HG03135 (cell line): Measurements from ENCODE around the gene APLF.
A peak's percentile ranks its signal among the peaks of the same experiment; 100 is the strongest.
"Not testable (repeated sequence)": the region's sequence is repeated elsewhere in the genome, so short reads cannot be mapped to it uniquely, and the experiment has no call there.

Source experiments
- ATAC-seq: cut with Tn5 transposase; IDR thresholded peaks from one replicate; pipeline ENCODE4 v1.9.1; 2021; ENCODE audit warnings: mild to moderate bottlenecking, moderate library complexity; ENCODE audit not compliant: unreplicated experiment

Gene APLF

GRCh38 chr2:68441179-68441993 lies 26.0 kb upstream of the APLF start:
- peak; percentile 97 for ATAC-seq

GRCh38 chr2:68441994-68442322 lies 25.4 kb upstream of the APLF start:
- no peak for ATAC-seq

- ATAC-seq = not testable (repeated sequence)
These were observed 21.0 kb upstream of the APLF start for GRCh38 chr2:68446425-68446824.

- ATAC-seq = no peak
These were observed 20.3 kb upstream of the APLF start for GRCh38 chr2:68447118-68447517.

- no peak for ATAC-seq
These were observed 18.4 kb upstream of the APLF start for GRCh38 chr2:68448671-68449653.

GRCh38 chr2:68452158-68452900 lies 15.1 kb upstream of the APLF start:
- no peak for ATAC-seq

- no peak for ATAC-seq
These were observed 13.5 kb upstream of the APLF start for GRCh38 chr2:68453761-68454360.

- ATAC-seq = no peak
These were observed 12.7 kb upstream of the APLF start for GRCh38 chr2:68454719-68455118.

GRCh38 chr2:68456198-68456597 lies 11.2 kb upstream of the APLF start:
- no peak for ATAC-seq

- no peak for ATAC-seq
These were observed 8.4 kb upstream of the APLF start for GRCh38 chr2:68458981-68459380.

GRCh38 chr2:68463287-68463877 lies 4.0 kb upstream of the APLF start:
- no peak for ATAC-seq

- ATAC-seq = no peak
These were observed 2.7 kb upstream of the APLF start for GRCh38 chr2:68464651-68465050.

- no peak for ATAC-seq
These were observed 2.1 kb upstream of the APLF start for GRCh38 chr2:68465081-68465916.

GRCh38 chr2:68466361-68466777 lies 1.0 kb upstream of the APLF start:
- no peak for ATAC-seq

- no peak for ATAC-seq
These were observed 658 bp upstream of the APLF start for GRCh38 chr2:68466778-68467076.

- ATAC-seq = no peak
These were observed 1.4 kb downstream of the APLF start for GRCh38 chr2:68468801-68469200.

- ATAC-seq = no peak
These were observed 2.5 kb downstream of the APLF start for GRCh38 chr2:68469935-68470334.

GRCh38 chr2:68471385-68471784 lies 4.0 kb downstream of the APLF start:
- no peak for ATAC-seq

- ATAC-seq = no peak
These were observed 5.5 kb downstream of the APLF start for GRCh38 chr2:68472796-68473414.
